Esophagus squamous epithelium (tissue), 5 donors: ENCODE results near the gene RSBN1. TPM values are rescaled to one million over a fixed set of nuclear protein-coding genes. Genes with fewer than 3 reads are reported as not detected.
"Not testable (repeated sequence)": the region's sequence is repeated elsewhere in the genome, so short reads cannot be mapped to it uniquely, and the experiment has no call there.

Experiments
- DNase-seq: peaks from one replicate; lab custom pipeline; 2025; lab: John Stamatoyannopoulos, UW
- H3K27ac ChIP-seq, 4 donors: fragments of 200-600 bp; sonication (generic); one replicate each; pipeline ENCODE4 v1.5.1; 2016 to 2019; ENCODE audit warnings: mild to moderate bottlenecking in 1 of 4
- H3K27me3 ChIP-seq, 4 donors: fragments of 200-600 bp; sonication (generic); 1 replicate in 3 of 4; 2 replicates in 1 of 4; pipeline versions ENCODE4 v1.5.1 to v1.6.0; 2017 to 2021; ENCODE audit warnings: antibody characterized with exemption in 1 of 4
- H3K36me3 ChIP-seq, 3 donors: fragments of 200-600 bp; sonication (generic); one replicate each; pipeline ENCODE4 v1.5.1; 2016 to 2019
- H3K4me1 ChIP-seq, 3 donors: fragments of 200-600 bp; sonication (generic); one replicate each; pipeline ENCODE4 v1.5.1; 2017 to 2019
- H3K4me3 ChIP-seq, 4 donors: fragments of 200-600 bp; sonication (generic); 1 replicate in 3 of 4; 2 replicates in 1 of 4; pipeline ENCODE4 v1.5.1; 2016 to 2019; ENCODE audit warnings: mild to moderate bottlenecking in 2 of 4, moderate library complexity in 1 of 4
- H3K9me3 ChIP-seq, 3 donors: fragments of 200-600 bp; sonication (generic); one replicate each; pipeline ENCODE4 v1.5.1; 2016 to 2019
- CTCF ChIP-seq, 6 experiments: fragments of 450-650 bp in 4 of 6; fragments of 200-600 bp in 2 of 6; sonication (generic) in 2 of 6; IDR thresholded peaks; one replicate each; pipeline ENCODE4 v1.5.1; 2016 to 2019; ENCODE audit warnings: antibody characterized with exemption in 6 of 6, mild to moderate bottlenecking in 4 of 6, moderate library complexity in 4 of 6
- POLR2A ChIP-seq, 4 donors: fragments of 450-650 bp; IDR thresholded peaks; one replicate each; pipeline ENCODE4 v1.6.1; 2017; ENCODE audit warnings: antibody characterized with exemption in 4 of 4, mild to moderate bottlenecking in 4 of 4, moderate library complexity in 3 of 4
- WGBS, 2 donors: methylation state at CpG; one replicate each; pipeline ENCODE4 v1.1.5; 2018; 5-methylcytosine and 5-hydroxymethylcytosine counted together
- intact Hi-C: fragments of 100-400 bp; cut with DNase I; formaldehyde crosslinking; loops from one replicate; pipeline ENCODE4 v1.15.0; 2022
- total RNA-seq, 4 donors: library from RNA; depleted of rRNA; stranded (reverse); fragments of >200 nt; gene quantifications; one replicate each; pipeline ENCODE4 v1.1.0, GENCODE V29; 2016
- donor health status: DM: yes; HTN: yes; CAD: no.

Gene RSBN1
- total RNA-seq, 4 donors from 2014 or later, result 8.0 to 18.7 (median 10.6) TPM

- intact Hi-C loops, result no loop called here
- WGBS, 2 donors, result 93 to 100% methylated on average over 2 of the region's 2 CpGs
Measured at GRCh38 chr1:113734357-113735055, 77.8 kb downstream of the RSBN1 start.

GRCh38 chr1:113732802-113733201, 79.5 kb downstream of the RSBN1 start:
- Histone ChIP-seq H3K4me3 (no peak overlapping the region), H3K27me3 (no peaks in the 10 kb centered on the region), H3K9me3 (no peaks in the 10 kb centered on the region), H3K36me3 (peaks cover 0 to 34% (median 0%) of the 10 kb centered on the region in 3 donors), H3K27ac (no peak overlapping the region), H3K4me1 (no peaks in the 10 kb centered on the region)
- 79 to 84% methylated on average over 5 of the region's 5 CpGs for WGBS, 2 donors
- TF ChIP-seq POLR2A (IDR thresholded peaks at IDR 0.05), result no peak
- no peak for TF ChIP-seq CTCF (IDR thresholded peaks at IDR 0.05)
- intact Hi-C loops, result no loop called here
- no peak for DNase-seq

More at GRCh38 chr1:113734357-113735055, 77.8 kb downstream of the RSBN1 start:
- Histone ChIP-seq H3K27ac (no peak overlapping the region), H3K27me3 (no peaks in the 10 kb centered on the region), H3K36me3 (peaks cover 0 to 38% (median 0%) of the 10 kb centered on the region in 3 donors), H3K4me3 (no peak overlapping the region), H3K9me3 (no peaks in the 10 kb centered on the region), H3K4me1 (no peaks in the 10 kb centered on the region)
- no peak for DNase-seq
- no peak for TF ChIP-seq CTCF (IDR thresholded peaks at IDR 0.05)
- TF ChIP-seq POLR2A (IDR thresholded peaks at IDR 0.05), result no peak

GRCh38 chr1:113721010-113721409, 91.3 kb downstream of the RSBN1 start:
- DNase-seq, result no peak
- TF ChIP-seq POLR2A (IDR thresholded peaks at IDR 0.05) (no peak), CTCF (IDR thresholded peaks at IDR 0.05) (no peak)
- no peaks in the 10 kb centered on the region for H3K27me3 ChIP-seq
- H3K9me3 ChIP-seq, result peaks cover 0 to 12% (median 0%) of the 10 kb centered on the region in 3 donors
- no peak overlapping the region for H3K4me3 ChIP-seq
- WGBS, 2 donors, result 88 to 92% methylated on average over 2 of the region's 2 CpGs
- H3K4me1 ChIP-seq, result no peaks in the 10 kb centered on the region
- H3K27ac ChIP-seq, result no peak overlapping the region
- intact Hi-C loops, result no loop called here
- peaks cover 0 to 54% (median 0%) of the 10 kb centered on the region in 3 donors for H3K36me3 ChIP-seq

GRCh38 chr1:113718621-113719020, 93.7 kb downstream of the RSBN1 start:
- DNase-seq, H3K27ac ChIP-seq, intact Hi-C loops, H3K27me3 ChIP-seq, H3K4me3 ChIP-seq, H3K4me1 ChIP-seq: not testable (repeated sequence)
- H3K9me3 ChIP-seq, result peaks cover 0 to 12% (median 0%) of the 10 kb centered on the region in 3 donors
- H3K36me3 ChIP-seq, result peaks cover 0 to 54% (median 0%) of the 10 kb centered on the region in 3 donors
- 100% methylated on average over 2 to 3 of the region's 5 CpGs for WGBS, 2 donors

GRCh38 chr1:113717506-113717905, 94.8 kb downstream of the RSBN1 start:
- DNase-seq, H3K4me3 ChIP-seq, H3K27ac ChIP-seq, H3K27me3 ChIP-seq, H3K4me1 ChIP-seq, intact Hi-C loops: not testable (repeated sequence)
- H3K9me3 ChIP-seq, result peaks cover 0 to 12% (median 0%) of the 10 kb centered on the region in 3 donors
- 90 to 91% methylated on average over 6 of the region's 6 CpGs for WGBS, 2 donors
- peaks cover 0 to 57% (median 0%) of the 10 kb centered on the region in 3 donors for H3K36me3 ChIP-seq

GRCh38 chr1:113714606-113715269, 97.5 kb downstream of the RSBN1 start:
- no peak for TF ChIP-seq POLR2A (IDR thresholded peaks at IDR 0.05)
- TF ChIP-seq CTCF (IDR thresholded peaks at IDR 0.05), result no peak
- DNase-seq, result no peak
- no peak overlapping the region for H3K4me3 ChIP-seq
- intact Hi-C loops, result no loop called here
- no peaks in the 10 kb centered on the region for H3K27me3 ChIP-seq
- no peaks in the 10 kb centered on the region for H3K4me1 ChIP-seq
- H3K27ac ChIP-seq, result no peak overlapping the region
- H3K9me3 ChIP-seq, result peaks cover 0 to 12% (median 0%) of the 10 kb centered on the region in 3 donors
- peaks cover 0 to 43% (median 3%) of the 10 kb centered on the region in 3 donors for H3K36me3 ChIP-seq
- 91 to 100% methylated on average over 3 of the region's 3 CpGs for WGBS, 2 donors
